ENCODE data around the gene GDPD4.

Gene GDPD4

GRCh38 chr11:77299528-77299993, 1.9 kb downstream of the GDPD4 start:
- FAIRE-seq, result no peak

GRCh38 chr11:77294040-77294439, 7.4 kb downstream of the GDPD4 start:
- no peak for FAIRE-seq

- FAIRE-seq, result no peak
Observed at GRCh38 chr11:77289737-77290136, 11.7 kb downstream of the GDPD4 start.

- no peak for FAIRE-seq
Observed at GRCh38 chr11:77287615-77288273, 13.7 kb downstream of the GDPD4 start.

GRCh38 chr11:77287136-77287535, 14.3 kb downstream of the GDPD4 start:
- FAIRE-seq, result no peak

GRCh38 chr11:77284476-77285468, 16.7 kb downstream of the GDPD4 start:
- no peak for FAIRE-seq

GRCh38 chr11:77283101-77283500, 18.4 kb downstream of the GDPD4 start:
- no peak for FAIRE-seq

GRCh38 chr11:77278595-77279506, 22.6 kb downstream of the GDPD4 start:
- no peak for FAIRE-seq

- FAIRE-seq, result no peak
Observed at GRCh38 chr11:77276271-77276670, 25.2 kb downstream of the GDPD4 start.

- no peak for FAIRE-seq
Observed at GRCh38 chr11:77270921-77271320, 30.6 kb downstream of the GDPD4 start.

GRCh38 chr11:77269484-77270123, 31.9 kb downstream of the GDPD4 start:
- no peak for FAIRE-seq

- FAIRE-seq, result no peak
Observed at GRCh38 chr11:77267962-77268361, 33.5 kb downstream of the GDPD4 start.

GRCh38 chr11:77266766-77267165, 34.7 kb downstream of the GDPD4 start:
- FAIRE-seq, result no peak

- no peak for FAIRE-seq
Observed at GRCh38 chr11:77262803-77263202, 38.7 kb downstream of the GDPD4 start.

- FAIRE-seq, result no peak
Observed at GRCh38 chr11:77259641-77260040, 41.8 kb downstream of the GDPD4 start.

- no peak for FAIRE-seq
Observed at GRCh38 chr11:77253690-77254089, 47.8 kb downstream of the GDPD4 start.

- FAIRE-seq, result no peak
Observed at GRCh38 chr11:77252555-77253270, 48.8 kb downstream of the GDPD4 start.

GRCh38 chr11:77250881-77251640, 50.4 kb downstream of the GDPD4 start:
- no peak for FAIRE-seq

GRCh38 chr11:77249427-77249826, 52.1 kb downstream of the GDPD4 start:
- no peak for FAIRE-seq

- no peak for FAIRE-seq
Observed at GRCh38 chr11:77244277-77245027, 57.0 kb downstream of the GDPD4 start.
